Omental fat pad (tissue), 4 donors: Measurements from ENCODE around the gene GNG13. TPM values are rescaled to one million over a fixed set of nuclear protein-coding genes. Genes with fewer than 3 reads are reported as not detected.
"Not testable (repeated sequence)": the region's sequence is repeated elsewhere in the genome, so short reads cannot be mapped to it uniquely, and the experiment has no call there.

Source experiments
- ATAC-seq: fragments of 150-250 bp; one replicate; pipeline ENCODE4 v1.9.1; 2016; ENCODE audit warnings: mild to moderate bottlenecking, moderate library complexity; ENCODE audit not compliant: low FRiP score
- DNase-seq: peaks from one replicate; pipeline ENCODE4 v3.0.0-alpha.2; 2019; ENCODE audit warnings: low spot score
- total RNA-seq, 4 donors: library from RNA; depleted of rRNA; stranded (reverse); fragments of >200 nt; gene quantifications; one replicate each; pipeline ENCODE4 v1.1.0, GENCODE V29; 2016
- TF ChIP-seq, protein P1 (sequence below), 3 donors: fragments of 450-650 bp; IDR thresholded peaks; one replicate each; pipeline ENCODE4 v1.5.1; 2016 to 2017; ENCODE audit warnings: antibody characterized with exemption in 3 of 3, mild to moderate bottlenecking in 3 of 3, moderate library complexity in 2 of 3

GNG13 gene
- total RNA-seq, 4 donors from 2014 or later = not detected

DNA sequence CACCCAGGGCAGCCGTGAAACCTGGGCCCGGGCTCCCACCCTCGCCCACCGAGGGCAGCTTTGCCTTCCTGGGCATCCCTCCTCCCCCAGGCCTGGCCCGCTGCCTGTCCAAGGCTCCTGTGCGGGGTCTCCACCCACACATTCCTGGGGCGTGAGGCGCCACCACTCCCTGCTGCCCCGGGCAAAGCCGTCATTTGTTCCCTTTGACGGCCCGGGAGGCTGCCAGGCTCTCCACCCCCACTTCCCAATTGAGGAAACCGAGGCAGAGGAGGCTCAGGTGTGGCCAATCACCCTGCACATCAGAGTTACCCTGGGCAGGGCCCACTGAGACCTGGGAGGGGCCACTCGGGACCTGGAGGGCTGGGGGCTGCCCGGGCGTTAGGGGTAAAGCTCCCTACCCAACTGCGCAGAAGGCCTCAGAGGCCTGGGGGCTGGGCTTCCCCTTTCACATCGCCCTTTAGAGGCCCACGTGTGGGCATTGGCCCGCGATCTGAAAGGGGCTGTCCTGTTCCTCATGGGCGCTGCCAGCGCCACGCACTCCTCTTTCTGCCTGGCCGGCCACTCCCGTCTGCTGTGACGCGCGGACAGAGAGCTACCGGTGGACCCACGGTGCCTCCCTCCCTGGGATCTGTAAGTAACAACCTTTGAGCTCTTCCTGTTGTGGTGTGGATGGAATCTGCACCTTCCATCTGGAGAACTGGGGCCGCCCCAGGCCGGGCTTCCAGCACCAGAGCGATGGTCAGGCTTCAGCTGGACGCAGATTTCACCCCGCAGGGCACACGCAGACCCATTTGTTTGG is 39.8 kb downstream of the GNG13 start, which contains the start of gene MSLN:
MSLN (plus strand) TSS at position 190 of the 799 bp plus-strand sequence. CDS start 1,947 bp downstream, outside the sequence.
- peak; percentile 38 for DNase-seq
- ATAC-seq = peak; percentile 79
- TF ChIP-seq, protein P1, sequence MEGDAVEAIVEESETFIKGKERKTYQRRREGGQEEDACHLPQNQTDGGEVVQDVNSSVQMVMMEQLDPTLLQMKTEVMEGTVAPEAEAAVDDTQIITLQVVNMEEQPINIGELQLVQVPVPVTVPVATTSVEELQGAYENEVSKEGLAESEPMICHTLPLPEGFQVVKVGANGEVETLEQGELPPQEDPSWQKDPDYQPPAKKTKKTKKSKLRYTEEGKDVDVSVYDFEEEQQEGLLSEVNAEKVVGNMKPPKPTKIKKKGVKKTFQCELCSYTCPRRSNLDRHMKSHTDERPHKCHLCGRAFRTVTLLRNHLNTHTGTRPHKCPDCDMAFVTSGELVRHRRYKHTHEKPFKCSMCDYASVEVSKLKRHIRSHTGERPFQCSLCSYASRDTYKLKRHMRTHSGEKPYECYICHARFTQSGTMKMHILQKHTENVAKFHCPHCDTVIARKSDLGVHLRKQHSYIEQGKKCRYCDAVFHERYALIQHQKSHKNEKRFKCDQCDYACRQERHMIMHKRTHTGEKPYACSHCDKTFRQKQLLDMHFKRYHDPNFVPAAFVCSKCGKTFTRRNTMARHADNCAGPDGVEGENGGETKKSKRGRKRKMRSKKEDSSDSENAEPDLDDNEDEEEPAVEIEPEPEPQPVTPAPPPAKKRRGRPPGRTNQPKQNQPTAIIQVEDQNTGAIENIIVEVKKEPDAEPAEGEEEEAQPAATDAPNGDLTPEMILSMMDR (IDR thresholded peaks at IDR 0.05) = no peak

- ATAC-seq = peak; percentile 23
- TF ChIP-seq, protein P1 (IDR thresholded peaks at IDR 0.05) = no peak
- no peak for DNase-seq
Measured at GRCh38 chr16:760065-760464, 40.5 kb downstream of the GNG13 start.

GRCh38 chr16:759110-759910 is 41.2 kb downstream of the GNG13 start:
- ATAC-seq (no peak), DNase-seq (no peak)
- TF ChIP-seq, protein P1 (IDR thresholded peaks at IDR 0.05) = no peak

DNA sequence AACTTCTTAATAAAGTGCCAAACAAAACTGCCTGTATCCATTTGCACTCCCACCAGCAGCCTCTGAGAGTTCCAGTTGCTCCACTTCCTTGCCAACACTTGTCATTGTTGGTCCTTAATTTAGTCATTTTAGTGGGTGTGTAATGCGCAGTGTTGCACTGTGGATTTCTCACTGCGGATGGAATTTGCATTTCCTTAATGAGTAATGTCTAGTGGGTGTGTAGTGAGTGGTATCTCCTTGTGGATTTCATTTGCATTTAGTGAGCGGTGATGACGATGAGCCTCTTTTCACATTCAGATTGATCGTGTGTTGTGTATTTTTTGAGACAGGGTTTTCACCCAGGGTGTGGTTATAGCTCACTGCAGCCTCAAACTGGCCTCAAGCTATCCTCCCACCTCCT is 44.1 kb downstream of the GNG13 start:
- ATAC-seq (no peak), DNase-seq (no peak)
- TF ChIP-seq, protein P1 (IDR thresholded peaks at IDR 0.05) = no peak

- ATAC-seq (no peak), DNase-seq (no peak)
- TF ChIP-seq, protein P1 (IDR thresholded peaks at IDR 0.05) = no peak
Measured at GRCh38 chr16:754656-755055, 45.9 kb downstream of the GNG13 start.

GRCh38 chr16:754121-754607 is 46.4 kb downstream of the GNG13 start:
- DNase-seq = not testable (repeated sequence)
- peak; percentile 48 for ATAC-seq

DNA sequence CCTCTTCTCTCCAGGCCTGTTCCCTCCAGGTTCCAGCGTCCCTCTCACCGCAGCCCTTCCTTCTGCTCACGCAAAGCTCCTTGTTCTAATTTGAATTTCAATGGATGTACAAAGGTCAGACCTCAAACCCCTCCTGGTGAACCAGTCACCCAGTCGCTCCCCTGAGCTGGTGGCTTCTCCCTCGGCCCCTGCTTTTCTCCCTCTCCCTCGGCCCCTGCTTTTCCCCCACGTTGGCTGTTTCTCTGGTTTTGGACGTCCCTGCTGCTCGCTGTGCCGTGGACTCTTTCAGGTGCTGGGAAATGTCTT is 48.6 kb downstream of the GNG13 start:
- TF ChIP-seq, protein P1 (IDR thresholded peaks at IDR 0.05) = no peak
- ATAC-seq (no peak), DNase-seq (no peak)
